GM12801 (cell line): ENCODE data around the gene CETN3.

ENCODE experiments used
- CTCF ChIP-seq: IDR thresholded peaks from one replicate; pipeline ENCODE4 v1.5.1; 2011; ENCODE audit warnings: control low read depth; ENCODE audit not compliant: insufficient read length; ENCODE audit errors: extremely low read depth

The CETN3 gene

GRCh38 chr5:90347462-90347861, 62.1 kb downstream of the CETN3 start:
- TF ChIP-seq CTCF, result no peak

GRCh38 chr5:90345684-90346083, 63.9 kb downstream of the CETN3 start:
- no peak for TF ChIP-seq CTCF

GRCh38 chr5:90344689-90345088, 64.9 kb downstream of the CETN3 start:
- no peak for TF ChIP-seq CTCF

GRCh38 chr5:90342576-90342975, 67.0 kb downstream of the CETN3 start:
- TF ChIP-seq CTCF, result no peak
